Suprapubic skin (tissue), 3 donors: ENCODE results near the gene APCDD1.

Source experiments
- POLR2A ChIP-seq, 2 donors: fragments of 450-650 bp; IDR thresholded peaks; one replicate each; pipeline ENCODE4 v1.6.1; 2017; ENCODE audit warnings: antibody characterized with exemption in 2 of 2, mild to moderate bottlenecking in 2 of 2, moderate library complexity in 2 of 2
- TF ChIP-seq, protein P1 (sequence below), 2 donors: fragments of 200-600 bp in 1 of 2; fragments of 450-650 bp in 1 of 2; sonication (generic) in 1 of 2; IDR thresholded peaks; one replicate each; pipeline ENCODE4 v1.5.1; 2016 to 2019; ENCODE audit warnings: antibody characterized with exemption in 2 of 2, mild to moderate bottlenecking in 1 of 2, moderate library complexity in 1 of 2

DNA sequence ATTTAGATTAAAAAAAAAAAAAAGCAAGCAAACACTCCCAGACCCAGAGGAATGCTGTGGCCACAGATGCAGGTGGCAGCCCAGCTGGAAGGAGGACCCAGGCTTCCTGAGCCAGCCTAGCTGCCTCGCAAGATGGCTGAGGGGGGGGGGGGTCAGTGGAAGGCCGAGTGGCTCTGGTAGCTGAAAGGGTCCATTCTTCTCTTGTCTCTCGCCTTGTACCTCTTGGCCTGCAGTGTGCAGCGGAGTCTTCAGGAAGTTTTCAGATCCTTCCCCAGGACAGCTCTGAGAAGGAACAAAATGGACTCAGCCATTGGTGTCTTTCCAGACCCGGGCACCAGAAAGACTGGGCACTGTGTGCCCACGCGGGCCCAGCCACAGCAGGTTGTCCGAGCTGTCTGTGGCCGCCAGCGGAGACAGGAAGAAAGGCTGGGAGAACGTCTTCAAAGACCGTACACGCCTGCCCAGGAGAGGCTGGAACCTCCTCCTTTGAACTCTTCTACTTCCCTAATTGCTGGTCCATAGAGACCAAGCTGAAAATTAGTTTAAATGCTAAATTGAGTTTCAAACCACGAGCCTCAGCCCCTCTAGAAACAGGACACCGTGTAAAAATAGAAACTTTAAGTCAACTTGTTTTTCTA, 21.3 kb downstream of the APCDD1 start:
- TF ChIP-seq, protein P1, sequence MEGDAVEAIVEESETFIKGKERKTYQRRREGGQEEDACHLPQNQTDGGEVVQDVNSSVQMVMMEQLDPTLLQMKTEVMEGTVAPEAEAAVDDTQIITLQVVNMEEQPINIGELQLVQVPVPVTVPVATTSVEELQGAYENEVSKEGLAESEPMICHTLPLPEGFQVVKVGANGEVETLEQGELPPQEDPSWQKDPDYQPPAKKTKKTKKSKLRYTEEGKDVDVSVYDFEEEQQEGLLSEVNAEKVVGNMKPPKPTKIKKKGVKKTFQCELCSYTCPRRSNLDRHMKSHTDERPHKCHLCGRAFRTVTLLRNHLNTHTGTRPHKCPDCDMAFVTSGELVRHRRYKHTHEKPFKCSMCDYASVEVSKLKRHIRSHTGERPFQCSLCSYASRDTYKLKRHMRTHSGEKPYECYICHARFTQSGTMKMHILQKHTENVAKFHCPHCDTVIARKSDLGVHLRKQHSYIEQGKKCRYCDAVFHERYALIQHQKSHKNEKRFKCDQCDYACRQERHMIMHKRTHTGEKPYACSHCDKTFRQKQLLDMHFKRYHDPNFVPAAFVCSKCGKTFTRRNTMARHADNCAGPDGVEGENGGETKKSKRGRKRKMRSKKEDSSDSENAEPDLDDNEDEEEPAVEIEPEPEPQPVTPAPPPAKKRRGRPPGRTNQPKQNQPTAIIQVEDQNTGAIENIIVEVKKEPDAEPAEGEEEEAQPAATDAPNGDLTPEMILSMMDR (IDR thresholded peaks at IDR 0.05) = no peak
- TF ChIP-seq POLR2A (IDR thresholded peaks at IDR 0.05) = no peak
